HUES64 (cell line): ENCODE data around the gene PSMB3.

Experiments used
- H3K27ac ChIP-seq: 2 replicates; pipeline ENCODE4 v1.7.0; 2013; ENCODE audit warnings: low read depth, low read length, inconsistent platforms
- H3K27me3 ChIP-seq: 2 replicates; pipeline ENCODE4 v1.6.1; 2013; ENCODE audit warnings: mild to moderate bottlenecking, low read length; ENCODE audit not compliant: insufficient read depth
- H3K36me3 ChIP-seq: 2 replicates; pipeline ENCODE4 v1.6.1; 2013; ENCODE audit warnings: mild to moderate bottlenecking, low read length; ENCODE audit not compliant: insufficient read depth
- H3K4me1 ChIP-seq: 2 replicates; pipeline ENCODE4 v1.6.1; 2013; ENCODE audit warnings: mild to moderate bottlenecking, low read length, moderate library complexity; ENCODE audit not compliant: insufficient read depth
- H3K4me3 ChIP-seq: 2 replicates; pipeline ENCODE4 v1.5.1; 2013; ENCODE audit warnings: mild to moderate bottlenecking, low read length, moderate library complexity
- H3K9ac ChIP-seq: 2 replicates; pipeline ENCODE4 v1.6.1; 2013; ENCODE audit warnings: mild to moderate bottlenecking, low read depth, low read length
- H3K9me3 ChIP-seq: 2 replicates; pipeline ENCODE4 v1.6.1; 2013; ENCODE audit warnings: low read depth, low read length; ENCODE audit not compliant: insufficient read depth
- WGBS: fragments of 150-250, 120-280 bp; methylation state at CpG from one replicate; pipeline ENCODE4 v1.1.7; 2013; ENCODE audit warnings: missing lambda C conversion rate; 5-methylcytosine and 5-hydroxymethylcytosine counted together

PSMB3 gene

GRCh38 chr17:38800237-38800760 is 47.8 kb downstream of the PSMB3 start:
- no peaks in the 10 kb centered on the region for H3K27me3 ChIP-seq
- H3K4me3 ChIP-seq = peak overlapping the region; percentile 96
- no peaks in the 10 kb centered on the region for H3K9me3 ChIP-seq
- H3K36me3 ChIP-seq = peaks cover 45% of the 10 kb centered on the region
- H3K27ac ChIP-seq = peak overlapping the region; percentile 99; the same call in 1 of the 2 replicates
- peaks cover 16% of the 10 kb centered on the region for H3K4me1 ChIP-seq
- H3K9ac ChIP-seq = peak overlapping the region; percentile 53; the same call in 1 of the 2 replicates
- WGBS = 29% methylated on average over 13 of the region's 14 CpGs

- Histone ChIP-seq H3K27ac (no peak overlapping the region), H3K27me3 (no peaks in the 10 kb centered on the region), H3K4me3 (no peak overlapping the region), H3K9ac (no peak overlapping the region), H3K4me1 (no peaks in the 10 kb centered on the region), H3K9me3 (no peaks in the 10 kb centered on the region), H3K36me3 (peaks cover 76% of the 10 kb centered on the region)
- 94% methylated on average over 7 of the region's 7 CpGs for WGBS
These were observed 57.3 kb downstream of the PSMB3 start for GRCh38 chr17:38809828-38810227.
